Measurements from ENCODE around the gene POU6F2. TPM values are rescaled to one million over a fixed set of nuclear protein-coding genes. Genes with fewer than 3 reads are reported as not detected.

POU6F2 gene
- total RNA-seq, 1 experiment from 2014 or later = not detected

GRCh38 chr7:39186131-39186530 lies 208.4 kb downstream of the POU6F2 start:
- H3K4me3 ChIP-seq (ENCODE audit: low read depth in 2 of 2, low read length in 2 of 2) = no peak overlapping the region
- no peaks in the 10 kb centered on the region for H3K9me3 ChIP-seq (ENCODE audit: control insufficient read depth, insufficient read depth, low read depth, low read length)
- intact Hi-C loops (cut with micrococcal nuclease; ENCODE audit: unreplicated experiment) (no loop called here), in situ Hi-C loops (cut with HindIII; ENCODE audit: low pct_unique_long_range_greater_than_20kb, low sequenced_read_pairs) (no loop called here)
- no peaks in the 10 kb centered on the region for H3K27me3 ChIP-seq (ENCODE audit: control insufficient read depth, insufficient read depth, low read length)
- POLR2A ChIA-PET = no interaction called here
- ATAC-seq (no peak), DNase-seq (ENCODE audit: low read depth, low spot score) (no peak)
- no TSS peak for BruUV-seq (replicated peaks)
- H3K36me3 ChIP-seq (ENCODE audit: control insufficient read depth, insufficient read depth, low read length) = no peaks in the 10 kb centered on the region
- H3K4me1 ChIP-seq (ENCODE audit: control insufficient read depth, insufficient read depth, low read length) = no peaks in the 10 kb centered on the region
- TF ChIP-seq POLR2AphosphoS5 (IDR thresholded peaks at IDR 0.05; ENCODE audit: low read depth, low read length) = no peak
- TF ChIP-seq TCF7L2 (IDR thresholded peaks at IDR 0.05; ENCODE audit: low read depth, low read length) = no peak
- no peak for TF ChIP-seq REST (IDR thresholded peaks at IDR 0.05; ENCODE audit: insufficient read depth in 1 of 2, low read depth in 2 of 2, low read length in 1 of 2)
- no peak for TF ChIP-seq SIN3A (IDR thresholded peaks at IDR 0.05; ENCODE audit: borderline replicate concordance, insufficient read depth, low read depth, low read length)
- TF ChIP-seq, protein P1, sequence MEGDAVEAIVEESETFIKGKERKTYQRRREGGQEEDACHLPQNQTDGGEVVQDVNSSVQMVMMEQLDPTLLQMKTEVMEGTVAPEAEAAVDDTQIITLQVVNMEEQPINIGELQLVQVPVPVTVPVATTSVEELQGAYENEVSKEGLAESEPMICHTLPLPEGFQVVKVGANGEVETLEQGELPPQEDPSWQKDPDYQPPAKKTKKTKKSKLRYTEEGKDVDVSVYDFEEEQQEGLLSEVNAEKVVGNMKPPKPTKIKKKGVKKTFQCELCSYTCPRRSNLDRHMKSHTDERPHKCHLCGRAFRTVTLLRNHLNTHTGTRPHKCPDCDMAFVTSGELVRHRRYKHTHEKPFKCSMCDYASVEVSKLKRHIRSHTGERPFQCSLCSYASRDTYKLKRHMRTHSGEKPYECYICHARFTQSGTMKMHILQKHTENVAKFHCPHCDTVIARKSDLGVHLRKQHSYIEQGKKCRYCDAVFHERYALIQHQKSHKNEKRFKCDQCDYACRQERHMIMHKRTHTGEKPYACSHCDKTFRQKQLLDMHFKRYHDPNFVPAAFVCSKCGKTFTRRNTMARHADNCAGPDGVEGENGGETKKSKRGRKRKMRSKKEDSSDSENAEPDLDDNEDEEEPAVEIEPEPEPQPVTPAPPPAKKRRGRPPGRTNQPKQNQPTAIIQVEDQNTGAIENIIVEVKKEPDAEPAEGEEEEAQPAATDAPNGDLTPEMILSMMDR (IDR thresholded peaks at IDR 0.05) = no peak
- CTCF ChIA-PET = no interaction called here
- H3K27ac ChIP-seq (ENCODE audit: low read length) = no peak overlapping the region

DNA sequence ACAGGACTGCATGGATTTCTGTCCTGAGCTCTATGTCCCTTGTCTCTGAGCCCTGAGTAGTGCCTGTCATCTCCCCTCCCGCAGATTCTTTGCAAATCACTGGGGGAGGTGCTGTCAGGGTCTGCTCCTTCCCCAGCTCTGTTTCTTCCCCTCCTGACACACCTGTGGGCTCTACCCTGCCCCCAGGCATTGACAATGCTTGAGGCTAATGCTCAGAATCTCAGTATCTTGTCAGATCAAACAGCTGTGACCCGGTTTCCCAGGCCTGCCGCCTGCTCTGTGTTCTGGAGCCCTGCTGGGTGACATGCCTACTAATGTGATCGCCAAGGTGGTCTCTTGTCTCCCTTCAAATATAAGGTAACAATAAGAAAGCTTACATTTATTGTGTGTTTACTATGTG lies 209.0 kb downstream of the POU6F2 start:
- Histone ChIP-seq H3K4me3 (ENCODE audit: low read depth in 2 of 2, low read length in 2 of 2) (no peak overlapping the region), H3K27me3 (ENCODE audit: control insufficient read depth, insufficient read depth, low read length) (no peaks in the 10 kb centered on the region), H3K4me1 (ENCODE audit: control insufficient read depth, insufficient read depth, low read length) (no peaks in the 10 kb centered on the region), H3K36me3 (ENCODE audit: control insufficient read depth, insufficient read depth, low read length) (no peaks in the 10 kb centered on the region), H3K27ac (ENCODE audit: low read length) (no peak overlapping the region), H3K9me3 (ENCODE audit: control insufficient read depth, insufficient read depth, low read depth, low read length) (no peaks in the 10 kb centered on the region)
- intact Hi-C loops (cut with micrococcal nuclease; ENCODE audit: unreplicated experiment) = no loop called here
- CTCF ChIA-PET = no interaction called here
- ATAC-seq (no peak), DNase-seq (ENCODE audit: low read depth, low spot score) (no peak)
- POLR2A ChIA-PET = no interaction called here
- no TSS peak for BruUV-seq (replicated peaks)
- in situ Hi-C loops (cut with HindIII; ENCODE audit: low pct_unique_long_range_greater_than_20kb, low sequenced_read_pairs) = no loop called here
- no peak for TF ChIP-seq TCF7L2 (IDR thresholded peaks at IDR 0.05; ENCODE audit: low read depth, low read length)
- TF ChIP-seq POLR2AphosphoS5 (IDR thresholded peaks at IDR 0.05; ENCODE audit: low read depth, low read length) = no peak
- TF ChIP-seq SIN3A (IDR thresholded peaks at IDR 0.05; ENCODE audit: borderline replicate concordance, insufficient read depth, low read depth, low read length) = no peak
- no peak for TF ChIP-seq REST (IDR thresholded peaks at IDR 0.05; ENCODE audit: insufficient read depth in 1 of 2, low read depth in 2 of 2, low read length in 1 of 2)
